Ovary (tissue), 3 donors: ENCODE results near the gene IFNG.

ENCODE experiments used
- EP300 ChIP-seq: sonication (generic); formaldehyde crosslinking; IDR thresholded peaks from one replicate; pipeline ENCODE4 v1.6.1; 2017; ENCODE audit warnings: antibody characterized with exemption
- POLR2A ChIP-seq: fragments of 450-650 bp; IDR thresholded peaks from one replicate; pipeline ENCODE4 v1.6.1; 2017; ENCODE audit warnings: antibody characterized with exemption, mild to moderate bottlenecking, moderate library complexity
- TF ChIP-seq, protein P1 (sequence below), 3 donors: fragments of 450-650 bp in 2 of 3; fragments of 200-600 bp in 1 of 3; IDR thresholded peaks; one replicate each; pipeline versions ENCODE4 v1.5.1 to v1.8.0; 2016 to 2022; ENCODE audit warnings: antibody characterized with exemption in 3 of 3, mild to moderate bottlenecking in 1 of 3
- donor health status: DM: no; HTN: no; CAD: no.

DNA sequence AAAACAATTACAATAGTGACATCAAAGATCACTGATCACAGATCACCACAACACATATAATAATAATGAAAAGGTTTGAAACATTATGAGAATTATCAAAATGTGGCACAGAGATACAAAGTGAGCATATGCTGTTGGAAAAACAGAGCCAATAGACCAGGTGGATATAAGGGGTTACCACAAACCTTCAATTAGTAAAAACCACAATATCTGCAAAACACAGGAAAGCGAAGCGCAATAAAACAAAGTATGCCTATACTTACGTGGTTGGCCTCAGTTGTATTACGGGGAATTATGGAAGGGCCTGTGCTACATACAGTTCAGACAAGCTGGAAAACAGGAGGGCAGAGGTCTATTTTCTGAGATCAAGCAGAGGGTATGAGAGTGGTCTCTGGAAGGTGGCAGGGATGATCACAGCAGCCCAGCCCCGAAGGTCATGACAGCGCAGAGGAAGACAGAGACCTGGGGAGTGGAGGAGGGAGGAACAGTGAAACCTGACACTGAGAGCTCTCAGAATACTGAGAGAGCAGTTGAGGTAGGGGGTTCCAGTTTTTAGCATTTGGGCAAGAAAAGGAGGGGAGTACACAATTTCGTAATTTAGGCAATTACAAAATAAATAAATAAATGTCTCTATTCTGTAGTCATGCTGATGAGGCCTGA, 41.3 kb downstream of the IFNG start:
- TF ChIP-seq, protein P1, sequence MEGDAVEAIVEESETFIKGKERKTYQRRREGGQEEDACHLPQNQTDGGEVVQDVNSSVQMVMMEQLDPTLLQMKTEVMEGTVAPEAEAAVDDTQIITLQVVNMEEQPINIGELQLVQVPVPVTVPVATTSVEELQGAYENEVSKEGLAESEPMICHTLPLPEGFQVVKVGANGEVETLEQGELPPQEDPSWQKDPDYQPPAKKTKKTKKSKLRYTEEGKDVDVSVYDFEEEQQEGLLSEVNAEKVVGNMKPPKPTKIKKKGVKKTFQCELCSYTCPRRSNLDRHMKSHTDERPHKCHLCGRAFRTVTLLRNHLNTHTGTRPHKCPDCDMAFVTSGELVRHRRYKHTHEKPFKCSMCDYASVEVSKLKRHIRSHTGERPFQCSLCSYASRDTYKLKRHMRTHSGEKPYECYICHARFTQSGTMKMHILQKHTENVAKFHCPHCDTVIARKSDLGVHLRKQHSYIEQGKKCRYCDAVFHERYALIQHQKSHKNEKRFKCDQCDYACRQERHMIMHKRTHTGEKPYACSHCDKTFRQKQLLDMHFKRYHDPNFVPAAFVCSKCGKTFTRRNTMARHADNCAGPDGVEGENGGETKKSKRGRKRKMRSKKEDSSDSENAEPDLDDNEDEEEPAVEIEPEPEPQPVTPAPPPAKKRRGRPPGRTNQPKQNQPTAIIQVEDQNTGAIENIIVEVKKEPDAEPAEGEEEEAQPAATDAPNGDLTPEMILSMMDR (IDR thresholded peaks at IDR 0.05): no peak
- no peak for TF ChIP-seq EP300
- no peak for TF ChIP-seq POLR2A
